ENCODE measurements around the gene PTX4. TPM values are rescaled to one million over a fixed set of nuclear protein-coding genes. Genes with fewer than 3 reads are reported as not detected.

The PTX4 gene
- total RNA-seq, 2 donors from 2014 or later = not detected

- ATAC-seq (replicated peaks) = no peak
- Mint-ChIP-seq H3K9me3 (no peaks in the 10 kb centered on the region), H3K27me3 (no peaks in the 10 kb centered on the region), H3K36me3 (ENCODE audit: low read depth) (peaks cover 44% of the 10 kb centered on the region), H3K27ac (no peak overlapping the region), H3K4me1 (no peaks in the 10 kb centered on the region), H3K4me3 (no peak overlapping the region)
Observed at GRCh38 chr16:1498899-1499676, 10.3 kb upstream of the PTX4 start.

GRCh38 chr16:1497014-1497598, 8.4 kb upstream of the PTX4 start:
- Mint-ChIP-seq H3K4me1 (no peaks in the 10 kb centered on the region), H3K27ac (no peak overlapping the region), H3K27me3 (no peaks in the 10 kb centered on the region), H3K36me3 (ENCODE audit: low read depth) (peaks cover 32% of the 10 kb centered on the region), H3K4me3 (no peak overlapping the region), H3K9me3 (no peaks in the 10 kb centered on the region)
- ATAC-seq (replicated peaks) = no peak

- no peak for ATAC-seq (replicated peaks)
- no peak overlapping the region for H3K4me3 Mint-ChIP-seq
- H3K9me3 Mint-ChIP-seq = no peaks in the 10 kb centered on the region
- peaks cover 32% of the 10 kb centered on the region for H3K36me3 Mint-ChIP-seq (ENCODE audit: low read depth)
- H3K27ac Mint-ChIP-seq = no peak overlapping the region
- no peaks in the 10 kb centered on the region for H3K27me3 Mint-ChIP-seq
- no peaks in the 10 kb centered on the region for H3K4me1 Mint-ChIP-seq
Observed at GRCh38 chr16:1496464-1496863, 7.7 kb upstream of the PTX4 start.

- H3K27me3 Mint-ChIP-seq = no peaks in the 10 kb centered on the region
- no peak overlapping the region for H3K4me3 Mint-ChIP-seq
- peaks cover 32% of the 10 kb centered on the region for H3K36me3 Mint-ChIP-seq (ENCODE audit: low read depth)
- H3K9me3 Mint-ChIP-seq = no peaks in the 10 kb centered on the region
- H3K4me1 Mint-ChIP-seq = no peaks in the 10 kb centered on the region
- H3K27ac Mint-ChIP-seq = no peak overlapping the region
- no peak for ATAC-seq (replicated peaks)
Observed at GRCh38 chr16:1495889-1496262, 7.1 kb upstream of the PTX4 start.

DNA sequence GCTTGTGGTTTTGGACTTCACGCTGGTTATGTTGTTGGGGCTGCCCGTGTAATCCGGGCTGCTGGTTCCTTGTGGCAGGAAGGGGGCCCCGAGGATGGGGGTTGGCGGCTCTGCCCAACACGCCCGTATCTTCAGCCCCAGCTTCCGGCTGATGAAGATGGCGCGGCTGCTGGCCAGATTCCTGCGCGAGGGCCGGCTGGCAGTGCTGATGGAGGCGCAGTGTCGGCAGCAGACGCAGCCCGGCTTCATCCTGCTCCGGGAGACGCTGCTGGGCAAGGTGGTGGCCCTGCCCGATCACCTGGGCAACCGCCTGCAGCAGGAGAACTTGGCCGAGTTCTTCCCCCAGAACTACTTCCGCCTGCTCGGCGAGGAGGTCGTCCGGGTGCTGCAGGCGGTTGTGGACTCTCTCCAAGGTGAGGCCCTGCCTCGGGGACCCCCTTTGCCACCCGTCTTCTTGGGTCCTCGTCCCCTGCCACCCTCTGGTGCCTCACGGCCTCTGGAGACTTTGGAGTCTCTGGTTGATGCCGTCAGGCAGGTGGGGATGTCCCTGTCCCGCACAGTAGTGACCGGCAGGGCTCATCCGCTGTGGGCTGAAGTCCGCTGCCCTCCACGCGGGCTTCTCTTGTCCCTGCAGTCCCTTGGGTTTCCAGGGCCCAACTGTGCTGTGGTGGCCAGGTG, 6.6 kb upstream of the PTX4 start:
- Mint-ChIP-seq H3K9me3 (no peaks in the 10 kb centered on the region), H3K4me1 (no peaks in the 10 kb centered on the region), H3K4me3 (peak overlapping the region; percentile 87), H3K27ac (no peak overlapping the region), H3K27me3 (no peaks in the 10 kb centered on the region), H3K36me3 (ENCODE audit: low read depth) (peaks cover 32% of the 10 kb centered on the region)
- ATAC-seq (replicated peaks) = no peak

GRCh38 chr16:1494711-1495110, 6.0 kb upstream of the PTX4 start:
- ATAC-seq (replicated peaks) = no peak
- Mint-ChIP-seq H3K36me3 (ENCODE audit: low read depth) (peaks cover 32% of the 10 kb centered on the region), H3K4me3 (peak overlapping the region; percentile 87), H3K27ac (no peak overlapping the region), H3K9me3 (no peaks in the 10 kb centered on the region), H3K4me1 (no peaks in the 10 kb centered on the region), H3K27me3 (no peaks in the 10 kb centered on the region)

DNA sequence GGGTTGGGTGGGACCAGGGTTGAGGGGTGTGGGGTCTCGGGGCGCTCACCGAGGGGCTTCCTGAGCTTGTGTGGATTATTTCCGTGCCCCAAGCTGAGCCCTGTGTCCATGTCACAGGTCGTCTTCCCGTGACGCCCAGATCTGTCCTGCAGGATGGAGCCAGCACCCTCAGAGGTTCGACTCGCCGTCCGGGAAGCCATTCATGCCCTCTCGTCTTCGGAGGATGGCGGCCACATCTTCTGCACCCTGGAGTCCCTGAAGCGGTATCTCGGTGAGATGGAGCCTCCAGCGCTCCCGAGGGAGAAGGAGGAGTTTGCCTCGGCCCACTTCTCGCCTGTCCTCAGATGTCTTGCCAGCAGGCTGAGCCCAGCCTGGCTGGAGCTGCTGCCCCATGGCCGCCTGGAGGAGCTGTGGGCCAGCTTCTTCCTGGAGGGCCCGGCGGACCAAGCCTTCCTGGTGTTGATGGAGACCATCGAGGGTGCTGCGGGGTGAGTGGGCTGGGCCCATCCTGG, 5.4 kb upstream of the PTX4 start:
- Mint-ChIP-seq H3K36me3 (ENCODE audit: low read depth) (peaks cover 32% of the 10 kb centered on the region), H3K27me3 (no peaks in the 10 kb centered on the region), H3K4me1 (no peaks in the 10 kb centered on the region), H3K27ac (no peak overlapping the region), H3K9me3 (no peaks in the 10 kb centered on the region), H3K4me3 (peak overlapping the region; percentile 87)
- no peak for ATAC-seq (replicated peaks)

- peak; percentile 16 for ATAC-seq (replicated peaks)
- H3K4me3 Mint-ChIP-seq = peak overlapping the region; percentile 87
- H3K4me1 Mint-ChIP-seq = no peaks in the 10 kb centered on the region
- no peaks in the 10 kb centered on the region for H3K27me3 Mint-ChIP-seq
- H3K9me3 Mint-ChIP-seq = no peaks in the 10 kb centered on the region
- H3K36me3 Mint-ChIP-seq (ENCODE audit: low read depth) = peaks cover 29% of the 10 kb centered on the region
- no peak overlapping the region for H3K27ac Mint-ChIP-seq
Observed at GRCh38 chr16:1493746-1494094, 5.0 kb upstream of the PTX4 start.

GRCh38 chr16:1492923-1493745, 4.4 kb upstream of the PTX4 start, which contains the start of gene TELO2:
TSS of gene TELO2 (plus strand) at chr16:1493360. CDS start at chr16:1494282, 922 bp downstream.
- peaks cover 23% of the 10 kb centered on the region for H3K36me3 Mint-ChIP-seq (ENCODE audit: low read depth)
- peak within 1 kb of the TSS; percentile 87 for H3K4me3 Mint-ChIP-seq
- H3K9me3 Mint-ChIP-seq = no peaks in the 10 kb centered on the region
- H3K4me1 Mint-ChIP-seq = no peaks in the 10 kb centered on the region
- no peaks in the 10 kb centered on the region for H3K27me3 Mint-ChIP-seq
- ATAC-seq (replicated peaks) = peak; percentile 89
- peak within 1 kb of the TSS; percentile 93 for H3K27ac Mint-ChIP-seq

GRCh38 chr16:1492082-1492922, 3.6 kb upstream of the PTX4 start:
- H3K27ac Mint-ChIP-seq = peak overlapping the region; percentile 93
- no peaks in the 10 kb centered on the region for H3K27me3 Mint-ChIP-seq
- H3K4me3 Mint-ChIP-seq = peak overlapping the region; percentile 87
- no peaks in the 10 kb centered on the region for H3K4me1 Mint-ChIP-seq
- ATAC-seq (replicated peaks) = no peak
- H3K36me3 Mint-ChIP-seq (ENCODE audit: low read depth) = peaks cover 15% of the 10 kb centered on the region
- no peaks in the 10 kb centered on the region for H3K9me3 Mint-ChIP-seq

DNA sequence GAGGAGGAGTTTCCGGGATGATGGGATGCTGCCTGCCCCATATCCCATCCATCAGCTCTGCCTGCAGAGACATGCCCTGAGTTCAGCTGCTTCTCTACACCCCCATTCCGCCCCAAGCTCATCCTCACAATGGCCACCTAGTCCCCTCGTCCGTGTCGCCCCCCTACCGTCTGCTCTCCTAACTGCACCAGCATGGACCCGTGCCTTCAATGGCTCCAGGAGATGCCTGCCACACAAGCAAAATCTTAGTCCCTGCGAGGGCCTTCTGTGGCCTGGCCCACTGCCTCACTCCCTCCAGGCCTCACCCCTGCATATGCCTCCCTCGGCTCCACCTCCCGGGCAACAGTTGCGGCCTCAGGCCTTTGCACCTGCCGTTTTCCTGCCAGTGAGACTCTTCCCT, 2.6 kb upstream of the PTX4 start:
- H3K27me3 Mint-ChIP-seq = no peaks in the 10 kb centered on the region
- H3K9me3 Mint-ChIP-seq = no peaks in the 10 kb centered on the region
- H3K27ac Mint-ChIP-seq = no peak overlapping the region
- peaks cover 6% of the 10 kb centered on the region for H3K36me3 Mint-ChIP-seq (ENCODE audit: low read depth)
- no peaks in the 10 kb centered on the region for H3K4me1 Mint-ChIP-seq
- no peak overlapping the region for H3K4me3 Mint-ChIP-seq
- ATAC-seq (replicated peaks) = no peak

DNA sequence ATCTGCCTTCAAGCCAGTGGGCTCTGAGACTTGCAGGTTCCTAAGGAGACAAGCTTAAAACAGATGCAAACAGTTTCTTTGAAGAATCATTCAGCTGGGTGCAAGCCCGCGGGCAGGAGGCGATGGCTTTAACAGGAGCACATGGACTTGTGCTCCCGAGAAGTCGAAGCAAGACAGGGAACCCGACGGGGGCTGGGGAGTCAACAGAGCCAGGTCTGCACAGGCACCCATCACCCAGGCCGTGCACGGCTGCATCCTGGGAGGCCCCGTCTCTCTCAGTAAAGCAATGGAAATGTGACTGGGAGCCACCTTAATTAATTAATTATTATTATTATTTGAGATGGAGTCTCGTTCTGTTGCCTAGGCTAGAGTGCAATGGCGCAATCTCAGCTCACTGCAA, 333 bp upstream of the PTX4 start:
- H3K36me3 Mint-ChIP-seq (ENCODE audit: low read depth) = no peaks in the 10 kb centered on the region
- ATAC-seq (replicated peaks) = no peak
- no peak overlapping the region for H3K4me3 Mint-ChIP-seq
- no peaks in the 10 kb centered on the region for H3K27me3 Mint-ChIP-seq
- H3K27ac Mint-ChIP-seq = no peak overlapping the region
- no peaks in the 10 kb centered on the region for H3K4me1 Mint-ChIP-seq
- H3K9me3 Mint-ChIP-seq = no peaks in the 10 kb centered on the region

GRCh38 chr16:1488054-1488601, 616 bp downstream of the PTX4 start:
- no peak for ATAC-seq (replicated peaks)
- no peaks in the 10 kb centered on the region for H3K4me1 Mint-ChIP-seq
- no peak overlapping the region for H3K4me3 Mint-ChIP-seq

More at GRCh38 chr16:1488054-1488601, 616 bp downstream of the PTX4 start:
- H3K27me3 Mint-ChIP-seq = no peaks in the 10 kb centered on the region
- H3K27ac Mint-ChIP-seq = no peak overlapping the region
- no peaks in the 10 kb centered on the region for H3K36me3 Mint-ChIP-seq (ENCODE audit: low read depth)
- H3K9me3 Mint-ChIP-seq = no peaks in the 10 kb centered on the region
